ENCODE results near the gene PLAC8. TPM values are rescaled to one million over a fixed set of nuclear protein-coding genes. Genes with fewer than 3 reads are reported as not detected.
"Not testable (repeated sequence)": the region's sequence is repeated elsewhere in the genome, so short reads cannot be mapped to it uniquely, and the experiment has no call there.

The PLAC8 gene
- total RNA-seq, 6 donors from 2014 or later, result 28.3 to 184 (median 81.2) TPM

DNA sequence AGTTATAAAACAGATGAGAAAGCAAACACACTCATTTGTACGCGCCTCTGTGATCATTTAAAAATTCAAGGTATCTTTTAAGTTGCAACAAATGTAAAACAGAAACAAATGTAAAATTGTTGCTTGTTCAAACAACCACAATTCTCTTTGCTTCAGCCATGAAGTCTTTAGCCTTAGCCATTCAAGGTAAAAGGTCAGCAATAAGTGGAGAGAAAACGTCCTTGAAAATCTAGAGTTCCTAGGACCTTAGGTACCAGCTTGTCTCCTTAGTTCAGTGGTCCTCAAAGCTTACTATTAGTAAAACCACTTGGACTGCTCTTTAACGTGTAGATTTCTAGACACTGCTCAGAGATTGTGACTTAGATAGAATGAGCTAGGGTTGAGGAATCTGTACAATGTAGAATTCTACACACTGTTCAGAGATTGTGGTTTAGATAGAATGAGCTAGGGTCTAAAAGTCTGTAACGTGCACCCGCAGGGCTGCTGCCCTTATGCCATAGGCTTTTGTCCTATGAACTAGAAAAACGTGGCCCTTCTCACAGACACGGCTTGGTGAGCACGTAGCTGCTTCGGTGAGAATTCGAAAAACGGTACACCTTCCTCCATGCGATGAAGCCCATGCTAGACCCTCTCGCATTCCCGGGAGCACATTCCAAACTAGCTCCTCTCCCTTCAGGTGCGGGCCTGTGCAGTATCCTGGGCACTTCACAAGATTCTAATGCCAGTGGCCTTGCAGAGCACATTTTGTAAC lies 1.7 kb downstream of the PLAC8 start:
- TF ChIP-seq POLR2AphosphoS5 (IDR thresholded peaks at IDR 0.05), result no peak
- no peak for TF ChIP-seq POLR2A (IDR thresholded peaks at IDR 0.05)
- TF ChIP-seq, protein P1, sequence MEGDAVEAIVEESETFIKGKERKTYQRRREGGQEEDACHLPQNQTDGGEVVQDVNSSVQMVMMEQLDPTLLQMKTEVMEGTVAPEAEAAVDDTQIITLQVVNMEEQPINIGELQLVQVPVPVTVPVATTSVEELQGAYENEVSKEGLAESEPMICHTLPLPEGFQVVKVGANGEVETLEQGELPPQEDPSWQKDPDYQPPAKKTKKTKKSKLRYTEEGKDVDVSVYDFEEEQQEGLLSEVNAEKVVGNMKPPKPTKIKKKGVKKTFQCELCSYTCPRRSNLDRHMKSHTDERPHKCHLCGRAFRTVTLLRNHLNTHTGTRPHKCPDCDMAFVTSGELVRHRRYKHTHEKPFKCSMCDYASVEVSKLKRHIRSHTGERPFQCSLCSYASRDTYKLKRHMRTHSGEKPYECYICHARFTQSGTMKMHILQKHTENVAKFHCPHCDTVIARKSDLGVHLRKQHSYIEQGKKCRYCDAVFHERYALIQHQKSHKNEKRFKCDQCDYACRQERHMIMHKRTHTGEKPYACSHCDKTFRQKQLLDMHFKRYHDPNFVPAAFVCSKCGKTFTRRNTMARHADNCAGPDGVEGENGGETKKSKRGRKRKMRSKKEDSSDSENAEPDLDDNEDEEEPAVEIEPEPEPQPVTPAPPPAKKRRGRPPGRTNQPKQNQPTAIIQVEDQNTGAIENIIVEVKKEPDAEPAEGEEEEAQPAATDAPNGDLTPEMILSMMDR (IDR thresholded peaks at IDR 0.05), result no peak
- no peak for TF ChIP-seq EP300 (IDR thresholded peaks at IDR 0.05)
- Histone ChIP-seq H3K4me3 (peak overlapping the region in 3 of 4 donors; percentile 5 to 43 (median 31)), H3K4me1 (peaks cover 4 to 23% (median 13%) of the 10 kb centered on the region in 4 donors), H3K27me3 (no peaks in the 10 kb centered on the region), H3K27ac (peak overlapping the region; percentile 58 to 89 (median 67)), H3K9me3 (no peaks in the 10 kb centered on the region), H3K36me3 (no peaks in the 10 kb centered on the region)
- DNase-seq (no peak), ATAC-seq (ENCODE audit: low FRiP score in 2 of 2) (no peak)
- WGBS, 2 donors, result 50 to 61% methylated on average over 16 of the region's 16 CpGs

DNA sequence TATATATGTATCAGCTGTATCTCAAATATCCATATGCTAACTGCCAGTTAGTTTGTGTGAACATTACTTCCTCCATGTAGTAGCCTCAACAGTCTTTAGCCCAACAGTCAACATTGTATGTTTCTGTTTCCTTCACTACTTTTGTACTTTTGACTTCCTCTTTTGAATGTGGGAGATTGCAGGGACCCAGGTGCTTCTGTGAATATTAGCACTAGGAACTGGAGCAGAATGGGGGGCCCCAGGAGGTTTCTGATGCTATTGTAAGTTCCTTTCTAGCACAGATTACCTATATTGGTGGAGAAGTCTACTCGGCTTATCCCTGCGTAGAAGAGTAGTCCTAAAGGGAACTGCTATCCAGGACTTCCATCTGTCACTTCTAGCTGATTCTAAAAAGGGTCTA lies 2.3 kb downstream of the PLAC8 start:
- Histone ChIP-seq H3K27me3 (no peaks in the 10 kb centered on the region), H3K27ac (peak overlapping the region; percentile 58 to 89 (median 67)), H3K4me3 (peak overlapping the region in 3 of 4 donors; percentile 5 to 43 (median 31)), H3K4me1 (peaks cover 4 to 23% (median 13%) of the 10 kb centered on the region in 4 donors), H3K9me3 (no peaks in the 10 kb centered on the region), H3K36me3 (no peaks in the 10 kb centered on the region)
- TF ChIP-seq POLR2A (IDR thresholded peaks at IDR 0.05) (no peak), POLR2AphosphoS5 (IDR thresholded peaks at IDR 0.05) (no peak), EP300 (IDR thresholded peaks at IDR 0.05) (no peak)
- TF ChIP-seq, protein P1 (IDR thresholded peaks at IDR 0.05), result no peak
- no peak for DNase-seq
- no peak for ATAC-seq (ENCODE audit: low FRiP score in 2 of 2)
- 58 to 73% methylated on average over 2 of the region's 2 CpGs for WGBS, 2 donors

DNA sequence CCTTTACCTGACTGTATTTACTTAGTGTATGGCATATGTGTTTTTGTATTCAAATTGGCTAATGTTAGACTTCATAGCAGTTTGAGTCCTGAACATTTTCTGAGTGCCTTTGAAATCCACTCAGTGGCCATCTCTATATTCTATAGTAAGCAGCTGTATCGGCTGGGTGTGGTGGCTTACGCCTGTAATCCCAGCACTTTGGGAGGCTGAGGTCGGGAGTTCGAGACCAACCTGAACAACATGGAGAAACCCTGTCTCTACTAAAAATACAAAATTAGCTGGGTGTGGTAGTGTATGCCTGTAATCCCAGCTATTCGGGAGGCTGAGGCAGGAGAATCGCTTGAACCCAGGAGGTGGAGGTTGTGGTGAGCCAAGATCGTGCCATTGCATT lies 2.8 kb downstream of the PLAC8 start:
- ATAC-seq (ENCODE audit: low FRiP score in 2 of 2); DNase-seq; H3K27me3 ChIP-seq; H3K9me3 ChIP-seq; H3K36me3 ChIP-seq: not testable (repeated sequence)
- Histone ChIP-seq H3K4me1 (peaks cover 4 to 23% (median 13%) of the 10 kb centered on the region in 4 donors), H3K4me3 (peak overlapping the region in 1 of 4 donors; percentile 43), H3K27ac (peak overlapping the region; percentile 35 to 89 (median 61))
- 47 to 81% methylated on average over 7 of the region's 7 CpGs for WGBS, 2 donors

DNA sequence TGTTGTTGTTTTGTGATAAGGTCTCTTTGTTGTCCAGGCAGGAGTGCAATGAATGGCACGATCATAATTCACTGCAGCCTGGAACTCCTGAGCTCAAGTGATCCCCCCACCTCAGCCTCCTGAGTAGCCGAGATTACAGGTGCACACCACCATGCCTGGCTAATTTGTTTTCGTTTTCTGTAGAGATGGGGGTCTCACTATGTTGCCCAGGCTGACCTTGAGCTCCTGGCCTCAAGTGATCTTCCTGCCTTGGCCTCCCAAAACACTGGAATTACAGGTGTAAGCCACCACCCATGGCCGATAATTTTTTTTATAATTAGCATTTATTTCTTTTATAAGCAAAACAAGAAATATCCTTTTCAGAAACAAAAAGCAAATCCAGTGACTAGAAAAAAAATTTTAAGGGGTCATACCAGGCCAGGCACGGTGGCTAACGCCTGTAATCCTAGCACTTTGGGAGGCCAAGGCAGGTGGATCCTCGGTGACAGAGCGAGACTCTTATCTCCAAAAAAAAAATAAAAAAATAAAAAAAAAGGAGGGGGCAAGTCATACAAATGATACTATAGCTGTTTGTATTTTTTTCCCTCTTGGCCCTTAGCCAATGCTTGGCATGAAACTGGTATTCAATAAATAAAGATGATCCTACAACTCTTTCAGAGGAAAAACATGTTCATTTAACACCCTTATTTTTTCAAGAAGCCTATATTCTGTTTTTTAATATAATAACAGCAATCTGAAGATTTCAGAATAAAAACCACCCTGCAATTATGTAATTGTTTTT lies 3.4 kb downstream of the PLAC8 start:
- Histone ChIP-seq H3K9me3 (no peaks in the 10 kb centered on the region), H3K4me3 (peak overlapping the region in 2 of 4 donors; percentile 59 to 66), H3K36me3 (no peaks in the 10 kb centered on the region), H3K4me1 (peaks cover 4 to 23% (median 13%) of the 10 kb centered on the region in 4 donors), H3K27ac (peak overlapping the region; percentile 78 to 89 (median 84)), H3K27me3 (no peaks in the 10 kb centered on the region)
- TF ChIP-seq POLR2A (IDR thresholded peaks at IDR 0.05) (no peak), EP300 (IDR thresholded peaks at IDR 0.05) (no peak), POLR2AphosphoS5 (IDR thresholded peaks at IDR 0.05) (no peak)
- TF ChIP-seq, protein P1 (IDR thresholded peaks at IDR 0.05), result no peak
- no peak for ATAC-seq (ENCODE audit: low FRiP score in 2 of 2)
- WGBS, 2 donors, result 73% methylated on average over 8 of the region's 8 CpGs
- no peak for DNase-seq

DNA sequence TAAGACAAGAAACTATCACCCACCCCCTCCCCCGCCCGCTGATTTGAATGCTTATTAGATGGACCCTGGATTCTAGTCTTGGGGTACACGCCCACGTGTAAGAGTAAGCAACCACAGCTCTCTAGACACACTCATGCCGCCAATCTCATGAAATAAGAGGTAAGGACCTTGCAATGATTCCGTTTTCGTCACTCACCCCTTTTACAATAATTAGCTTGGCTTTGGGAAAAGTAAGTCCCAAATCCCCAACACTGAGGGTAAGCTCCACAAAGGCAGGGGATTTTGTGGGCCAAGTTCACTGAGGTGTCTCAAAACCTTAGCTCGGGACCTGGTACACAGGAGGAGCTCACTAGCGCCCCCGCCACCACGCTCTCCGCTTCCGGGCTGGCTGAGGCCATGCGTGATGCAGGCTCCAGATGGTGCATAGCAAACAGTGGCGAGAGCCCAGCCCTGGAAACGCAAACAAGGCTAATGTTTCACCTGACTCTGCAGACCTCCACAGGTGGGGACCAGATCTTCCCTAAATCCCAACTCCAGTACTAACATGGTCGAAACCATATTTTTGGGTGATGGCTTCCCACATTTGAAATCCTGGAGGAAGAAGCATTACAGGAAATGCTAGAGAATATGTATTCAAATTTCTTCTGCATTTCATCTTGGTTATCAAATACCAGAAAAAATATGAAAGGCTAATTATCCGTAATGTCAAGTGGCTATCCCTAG lies 4.1 kb downstream of the PLAC8 start:
- TF ChIP-seq EP300 (IDR thresholded peaks at IDR 0.05), result no peak
- TF ChIP-seq, protein P1 (IDR thresholded peaks at IDR 0.05), result peak; percentile 30 to 54 (median 41)
- peak in 1 of 2 donors; percentile 56 for TF ChIP-seq POLR2AphosphoS5 (IDR thresholded peaks at IDR 0.05)
- TF ChIP-seq POLR2A (IDR thresholded peaks at IDR 0.05), result peak in 1 of 4 donors; percentile 13

More for the DNA sequence above, 4.1 kb downstream of the PLAC8 start:
- no peaks in the 10 kb centered on the region for H3K9me3 ChIP-seq
- H3K36me3 ChIP-seq, result no peaks in the 10 kb centered on the region
- ATAC-seq (ENCODE audit: low FRiP score in 2 of 2) (peak; percentile 94 to 95), DNase-seq (peak; percentile 94 to 96)
- H3K27ac ChIP-seq, result peak overlapping the region; percentile 78 to 89 (median 84)
- WGBS, 2 donors, result 3 to 4% methylated on average over 18 of the region's 18 CpGs
- peaks cover 4 to 23% (median 13%) of the 10 kb centered on the region in 4 donors for H3K4me1 ChIP-seq
- peak overlapping the region; percentile 42 to 66 (median 58) for H3K4me3 ChIP-seq
- H3K27me3 ChIP-seq, result no peaks in the 10 kb centered on the region

Data from upper lobe of left lung (tissue), 6 donors.